Limb (tissue), 2 donors: ENCODE measurements around the gene GNMT.
"Not testable (repeated sequence)": the region's sequence is repeated elsewhere in the genome, so short reads cannot be mapped to it uniquely, and the experiment has no call there.

Experiments used
- DNase-seq, 2 donors: peaks; one replicate each; pipeline ENCODE4 v3.0.0-alpha.2; 2016; ENCODE audit errors: extremely low spot score in 2 of 2

GNMT gene

DNA sequence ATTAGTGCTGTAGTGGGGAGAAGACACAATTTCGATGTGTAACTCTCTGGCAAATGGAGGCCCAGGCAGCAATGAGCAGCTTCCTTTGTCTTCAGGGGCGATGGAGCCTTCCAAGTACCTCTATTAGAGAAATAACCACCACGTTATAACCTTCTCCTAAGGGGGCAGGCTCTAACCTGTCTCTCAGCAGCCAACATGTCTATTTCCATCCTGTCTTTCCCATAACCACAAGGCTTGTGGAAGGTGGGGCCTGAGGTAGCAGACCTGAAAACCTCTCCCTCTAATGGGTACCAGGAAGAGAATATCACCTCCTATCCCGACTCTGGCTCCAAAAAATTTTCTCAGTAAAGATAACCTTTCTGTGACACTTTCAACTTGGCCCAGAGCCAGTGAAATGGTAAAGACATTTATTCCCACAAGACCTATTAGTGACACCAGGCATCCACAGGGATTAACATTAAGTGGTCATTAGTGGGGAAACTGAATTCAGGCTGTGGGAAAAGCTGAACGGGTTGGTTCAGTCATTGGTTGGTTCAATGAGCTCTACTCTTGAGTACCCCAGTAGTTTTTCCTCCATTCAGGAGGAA is 14.5 kb downstream of the GNMT start:
- no peak for DNase-seq

DNA sequence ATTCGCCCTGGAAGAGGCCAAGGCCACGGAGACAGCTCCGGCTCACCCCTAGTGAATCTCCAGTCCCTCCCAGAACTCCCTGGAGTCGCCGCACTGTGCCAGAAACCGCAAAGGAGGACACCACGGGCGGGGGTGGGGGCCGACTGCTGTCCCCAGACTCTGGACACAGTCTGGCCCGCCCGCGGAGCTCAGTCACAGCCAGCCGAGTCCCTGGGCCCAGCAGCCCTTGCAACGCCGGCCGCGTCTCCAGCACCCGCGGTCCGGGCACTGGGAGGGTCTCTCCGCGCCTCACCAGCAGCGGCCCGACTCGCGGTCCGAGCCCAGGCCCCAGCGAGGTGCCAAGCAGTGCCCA is 17.9 kb downstream of the GNMT start:
- no peak for DNase-seq

DNA sequence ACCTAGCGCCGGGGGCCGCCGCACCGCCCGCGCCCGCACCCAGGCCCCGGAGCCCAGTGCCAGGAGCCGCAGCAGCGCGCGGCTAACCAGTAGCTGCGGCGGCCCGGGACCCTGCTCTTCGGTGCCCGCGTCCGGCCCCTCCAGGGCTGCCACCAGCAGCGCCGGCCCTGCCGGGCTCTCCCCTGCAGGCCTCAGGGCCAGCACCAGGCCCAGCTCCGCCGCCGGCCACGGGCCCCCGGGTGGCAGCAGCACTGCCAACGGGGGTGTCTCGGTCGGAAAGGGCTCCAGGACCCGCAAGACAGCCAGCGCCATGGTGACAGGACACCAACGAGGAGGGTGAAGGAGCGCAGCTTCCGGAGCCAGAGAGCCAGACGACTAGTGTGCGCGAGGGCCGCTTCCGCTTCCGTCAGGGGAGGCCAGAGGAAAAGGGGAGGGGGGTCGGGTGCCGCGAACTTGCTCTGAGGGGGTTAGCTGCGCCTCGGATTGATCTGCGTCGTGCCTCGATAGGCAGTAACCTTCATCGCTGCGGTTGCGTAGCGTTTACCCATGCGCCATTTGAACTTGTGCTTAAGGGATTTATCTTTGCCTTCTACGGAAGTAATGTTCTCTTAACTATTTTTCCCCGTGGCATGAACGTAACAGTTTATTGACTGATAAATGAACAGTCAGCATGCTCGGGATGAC is 18.4 kb downstream of the GNMT start, which contains the start of gene PEX6:
Gene PEX6, minus strand, starts transcription at position 343 of the 684 bp plus-strand sequence. Its CDS starts 31 bp downstream, at position 312.
- peak; percentile 88 to 91 for DNase-seq

DNA sequence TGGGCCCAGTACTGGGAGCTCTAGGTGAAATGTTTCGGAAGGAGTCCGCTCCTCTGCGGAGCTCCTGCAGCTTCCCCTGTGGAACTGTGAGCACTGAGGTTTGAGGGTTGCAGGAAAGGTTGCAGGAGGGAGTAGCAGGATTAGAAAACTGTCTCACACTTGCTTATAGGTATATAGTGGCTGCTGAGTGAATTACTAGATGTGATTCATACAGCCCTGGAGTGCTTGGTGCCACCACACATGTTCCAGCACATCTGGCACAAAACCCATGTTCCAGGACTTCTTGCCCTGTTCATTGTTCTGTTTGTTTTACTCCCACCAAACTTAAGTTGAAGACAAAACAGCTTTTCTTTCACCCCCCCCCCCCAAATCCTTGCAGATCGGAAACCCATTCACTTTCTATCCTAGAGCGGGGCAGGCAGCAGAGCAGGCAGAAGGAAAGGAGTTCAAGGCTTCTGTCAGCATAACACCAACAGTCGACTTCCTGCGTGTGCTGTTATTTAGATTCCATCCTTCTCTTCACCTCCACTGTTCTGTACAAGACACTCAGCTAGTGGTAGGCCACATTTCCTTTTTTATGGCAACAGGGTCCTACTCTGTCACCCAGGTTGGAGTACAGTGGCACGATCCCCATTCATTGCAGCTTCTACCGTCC is 19.1 kb downstream of the GNMT start:
- DNase-seq = no peak

DNA sequence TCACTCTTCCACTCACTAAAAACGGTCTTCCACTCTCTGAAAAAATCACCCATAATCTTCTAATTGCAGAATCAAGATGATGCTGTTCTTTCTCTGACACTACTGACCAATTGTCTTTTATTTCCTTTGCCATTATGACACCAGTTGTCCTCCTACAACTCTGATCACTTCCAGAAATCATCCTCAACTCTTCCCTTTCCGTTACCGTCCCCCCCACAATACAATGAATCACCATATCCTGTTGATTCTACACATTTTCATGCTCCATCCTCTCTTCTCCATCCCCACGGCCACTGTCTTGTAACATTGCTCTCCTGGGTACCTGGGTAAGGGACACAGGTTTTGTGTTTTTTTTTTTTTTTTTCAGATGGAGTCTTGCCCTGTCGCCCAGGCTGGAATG is 21.3 kb downstream of the GNMT start:
- DNase-seq = no peak

DNA sequence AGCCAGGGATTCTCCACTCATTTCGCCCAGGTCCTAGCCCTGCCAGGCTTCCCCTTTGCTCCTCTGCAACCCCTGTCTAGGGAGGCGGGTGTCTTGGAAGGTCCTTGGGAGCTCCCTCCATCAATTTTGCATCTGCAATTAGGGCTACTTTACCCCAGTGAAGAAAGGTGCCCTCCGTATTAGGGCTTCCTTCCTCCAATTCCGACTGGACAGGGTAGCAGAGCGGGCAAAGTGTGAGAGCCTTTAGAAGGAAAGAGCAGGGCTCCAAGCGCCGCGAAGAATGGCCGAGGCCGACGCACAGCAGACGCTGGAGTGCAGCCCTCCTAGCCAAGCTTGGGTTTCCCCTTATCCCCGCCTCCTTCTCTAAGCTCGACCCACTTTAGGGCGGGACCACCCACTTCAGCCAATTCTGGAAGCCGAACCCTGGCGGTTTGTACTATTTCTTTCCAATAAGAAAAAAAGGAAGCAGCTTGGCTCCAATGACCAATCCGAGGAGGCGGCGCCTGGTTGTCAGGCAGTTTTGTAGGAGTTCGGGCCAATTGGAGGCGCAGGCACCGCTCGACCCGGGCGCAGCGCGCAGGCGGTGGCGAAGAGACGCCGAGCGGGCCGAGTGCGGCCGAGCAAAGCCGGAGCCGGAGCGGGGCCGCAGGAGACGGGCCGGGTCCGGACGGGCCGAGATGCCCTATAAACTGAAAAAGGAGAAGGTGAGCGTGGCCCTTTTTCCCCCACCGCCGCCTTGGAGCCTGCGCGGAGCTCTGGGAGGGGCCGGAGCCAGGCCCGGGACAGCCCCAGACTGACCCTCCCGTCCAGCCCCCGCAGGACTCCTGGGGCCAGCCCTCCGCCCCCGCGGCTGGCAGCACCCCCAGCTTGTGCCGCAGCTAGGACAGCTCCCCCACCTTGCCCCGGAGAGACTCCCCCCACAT is 23.7 kb downstream of the GNMT start, which contains the start of gene PPP2R5D:
Gene PPP2R5D, plus strand, starts transcription at position 570 of the 923 bp plus-strand sequence. Its CDS starts 108 bp downstream, at position 678.
- DNase-seq = peak; percentile 95 to 99

DNA sequence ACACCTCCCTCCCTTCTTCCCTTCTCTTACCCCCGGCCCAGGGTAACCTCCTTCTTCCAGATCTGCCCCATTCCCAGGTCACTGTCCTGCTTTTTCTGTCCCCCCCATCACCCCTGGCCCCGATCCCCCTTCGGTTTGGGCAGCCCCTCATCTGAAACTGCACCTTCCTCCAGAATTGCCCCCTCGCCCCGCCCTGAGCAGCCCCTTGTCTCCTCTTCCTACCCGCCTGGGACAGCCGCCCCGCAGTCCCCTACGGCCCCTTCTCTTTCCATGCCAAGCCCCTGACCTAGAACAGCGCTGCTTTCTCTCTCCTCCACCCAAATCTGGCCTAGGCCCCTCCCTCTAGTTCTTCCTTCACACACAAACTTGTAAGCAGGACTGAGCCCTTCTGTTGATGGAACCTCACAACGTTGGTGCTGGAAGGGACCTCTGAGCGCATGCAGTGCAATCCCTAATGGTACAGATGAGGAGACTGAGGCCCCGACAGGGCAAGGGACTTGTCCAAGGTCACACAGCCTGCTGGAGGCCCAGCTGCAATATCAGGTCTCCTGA is 24.4 kb downstream of the GNMT start:
- peak in 1 of 2 donors; percentile 43 for DNase-seq

DNA sequence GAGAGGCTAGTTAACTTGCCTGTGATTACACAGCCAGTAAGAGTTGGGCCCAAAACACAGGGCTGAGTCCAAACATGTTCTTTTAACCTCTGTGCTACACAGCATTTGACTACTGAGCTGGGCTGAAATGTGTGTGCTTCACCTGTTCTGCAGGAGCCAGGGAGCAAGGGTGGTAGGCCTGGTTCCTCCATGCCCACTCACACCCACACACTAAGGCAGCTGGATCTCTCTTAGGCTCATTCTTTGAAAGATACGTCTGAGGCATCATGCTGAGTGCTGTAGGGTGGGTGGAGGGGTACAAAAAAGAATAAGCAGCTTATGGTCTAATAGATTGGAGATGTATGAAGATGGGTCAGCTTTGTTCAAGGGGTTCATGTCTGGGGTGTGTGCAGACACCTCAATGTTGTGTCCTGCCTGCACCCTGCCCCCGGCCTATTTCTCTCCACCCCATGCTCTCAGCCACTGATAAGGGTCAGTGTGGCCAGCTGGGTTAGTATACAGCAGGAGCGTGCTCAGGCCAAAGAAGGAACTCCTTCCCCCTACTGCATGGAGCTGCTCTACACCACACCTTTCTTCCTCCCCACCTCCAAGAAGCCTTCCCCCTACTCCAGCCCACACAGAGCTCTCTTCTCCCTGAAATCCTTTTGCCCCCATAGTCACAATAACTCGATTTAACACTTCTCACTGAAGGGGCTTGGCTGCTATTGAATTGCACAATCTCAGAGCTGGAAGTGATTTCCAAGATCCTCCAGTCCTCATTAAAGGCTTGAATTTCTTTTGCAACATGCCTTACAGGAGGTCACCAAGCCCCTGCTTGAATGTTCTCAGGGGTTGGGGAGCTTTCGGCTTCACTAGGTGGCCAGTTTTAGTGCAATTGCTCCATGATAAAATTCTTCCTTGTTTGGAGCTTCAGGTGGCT is 27.2 kb downstream of the GNMT start:
- DNase-seq = no peak

DNA sequence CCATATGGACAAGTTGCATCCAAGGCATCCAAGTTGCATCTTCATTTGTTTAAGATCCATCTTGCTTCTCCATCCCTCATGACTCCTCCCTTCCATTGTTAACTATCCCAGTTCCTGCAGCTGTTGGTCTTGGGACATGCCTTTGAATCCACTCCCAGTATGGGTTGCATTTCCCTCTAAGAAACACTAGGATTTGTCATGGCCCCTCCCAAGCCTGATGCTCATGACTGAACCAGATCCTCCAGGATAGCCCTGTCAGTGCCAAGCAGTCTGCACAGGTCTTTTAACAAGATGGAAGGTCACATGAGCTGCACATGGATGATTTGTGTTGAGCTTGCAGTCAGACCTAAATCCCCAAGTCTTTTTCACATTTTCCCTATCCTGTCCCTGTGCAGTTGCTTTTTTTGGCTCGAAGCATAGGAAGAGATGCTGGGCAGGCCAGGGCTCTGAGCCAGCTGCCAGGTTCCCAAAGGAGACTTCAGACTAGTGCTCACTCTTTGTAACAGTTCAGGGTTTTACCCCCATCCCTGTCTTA is 28.0 kb downstream of the GNMT start:
- DNase-seq = no peak

DNA sequence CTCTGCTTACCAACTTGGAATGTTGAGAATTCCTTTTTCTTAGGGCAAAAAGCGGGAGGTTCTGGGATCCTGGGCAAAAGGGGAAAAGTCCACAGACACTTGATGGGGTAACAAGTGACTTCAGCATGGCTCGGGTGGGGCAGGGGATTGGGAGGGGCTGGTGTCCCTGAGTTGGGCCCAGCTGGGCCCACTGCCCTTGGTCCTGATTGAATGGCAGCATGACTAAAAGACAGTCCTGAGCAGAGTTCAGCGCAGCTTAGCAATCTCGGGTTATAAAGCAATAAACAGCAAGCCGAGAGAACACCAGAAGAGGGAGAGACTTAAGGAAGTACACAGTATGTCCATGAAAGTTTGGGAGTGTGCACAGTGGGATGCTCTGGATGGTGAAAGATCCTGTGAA is 29.4 kb downstream of the GNMT start:
- no peak for DNase-seq

DNA sequence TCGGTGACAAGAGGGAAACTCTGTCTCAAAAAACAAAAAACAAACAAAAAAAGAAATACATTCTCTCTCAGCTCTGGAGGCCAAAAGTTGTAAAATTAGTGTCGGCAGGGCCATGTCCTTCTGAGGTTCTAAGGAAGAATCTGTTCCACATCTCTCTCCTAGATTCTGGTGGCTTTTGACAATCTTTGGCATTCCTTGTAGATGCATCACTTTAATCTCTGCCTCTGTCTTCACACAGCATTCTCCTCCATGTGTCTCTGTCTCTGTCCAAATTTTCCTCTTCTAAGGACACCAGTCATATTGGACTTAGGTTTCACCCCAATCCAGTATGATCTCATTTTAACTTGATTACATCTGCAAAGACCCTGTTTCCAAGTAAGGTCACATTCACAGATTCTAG is 32.9 kb downstream of the GNMT start:
- DNase-seq = no peak

DNA sequence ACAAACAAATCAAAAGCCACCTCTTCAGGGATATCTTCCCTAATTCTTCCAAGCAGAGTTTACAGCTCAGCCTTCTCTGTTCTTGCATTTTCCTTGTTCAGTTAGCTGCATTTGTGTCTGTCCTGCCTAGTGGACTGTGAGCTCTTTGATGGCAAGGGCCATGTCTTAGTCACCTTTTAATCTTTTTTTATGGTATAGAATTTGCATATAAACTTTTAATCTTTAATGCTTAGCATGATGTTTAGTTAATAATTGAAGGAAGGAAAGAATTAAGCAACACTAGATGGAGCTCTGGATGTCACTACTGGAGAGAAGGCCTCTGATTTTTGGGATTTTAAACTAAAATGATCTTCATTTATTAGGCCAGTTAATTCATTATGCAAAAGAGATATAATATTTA is 36.0 kb downstream of the GNMT start:
- no peak for DNase-seq

DNA sequence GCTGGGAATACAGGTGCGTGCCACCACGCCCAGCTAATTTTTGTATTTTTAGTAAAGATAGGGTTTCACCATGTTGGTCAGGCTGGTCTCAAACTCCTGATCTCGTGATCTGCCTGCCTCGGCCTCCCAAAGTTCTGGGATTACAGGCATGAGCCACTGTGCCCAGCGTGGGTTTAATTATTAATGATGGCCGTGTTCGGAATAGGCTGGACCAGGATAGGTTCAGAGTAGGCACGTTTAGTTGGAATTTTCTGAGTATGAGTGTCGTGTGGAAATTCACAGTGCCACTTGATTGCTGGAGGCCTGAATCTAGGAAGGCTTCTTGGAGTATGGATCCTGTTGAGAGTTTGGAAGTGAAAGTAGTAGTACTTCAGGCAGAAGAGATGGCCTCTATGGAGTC is 37.7 kb downstream of the GNMT start:
- not testable (repeated sequence) for DNase-seq

DNA sequence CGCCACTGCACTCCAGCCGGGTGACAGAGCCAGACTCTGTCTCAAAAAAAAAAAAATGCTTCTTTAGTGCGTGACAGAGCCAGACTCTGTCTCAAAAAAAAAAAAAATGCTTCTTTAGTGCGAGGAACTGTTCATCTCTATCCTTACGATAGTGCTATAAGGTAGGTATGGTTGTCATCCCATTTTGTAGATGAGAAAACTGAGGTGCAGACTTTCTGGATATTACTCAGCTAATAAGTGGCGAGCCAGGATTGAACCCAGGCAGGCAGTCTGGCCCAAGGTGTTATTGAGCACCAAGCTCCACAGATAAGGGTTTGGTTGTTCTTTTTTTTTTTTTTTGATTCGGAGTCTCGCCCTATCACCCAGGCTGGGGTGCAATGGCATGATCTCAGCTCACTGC is 41.3 kb downstream of the GNMT start:
- DNase-seq = no peak

DNA sequence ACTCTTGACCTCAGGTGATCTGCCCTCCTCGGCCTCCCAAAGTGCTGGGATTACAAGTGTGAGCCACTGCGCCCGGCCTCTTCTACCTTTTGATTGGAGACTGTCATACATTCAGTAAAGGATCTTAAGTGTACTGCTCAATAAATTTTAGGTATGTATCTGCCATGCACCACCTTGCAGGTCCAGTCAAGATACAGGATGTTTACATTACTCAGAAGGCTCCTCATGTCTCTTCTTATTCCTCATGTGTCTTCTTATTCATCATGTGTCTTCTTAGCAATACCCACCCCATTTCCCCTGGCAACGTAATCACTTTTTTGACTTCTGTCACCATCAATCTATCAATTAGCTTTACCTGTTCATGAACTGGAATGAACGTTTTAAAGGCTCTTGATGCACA is 45.3 kb downstream of the GNMT start:
- no peak for DNase-seq

DNA sequence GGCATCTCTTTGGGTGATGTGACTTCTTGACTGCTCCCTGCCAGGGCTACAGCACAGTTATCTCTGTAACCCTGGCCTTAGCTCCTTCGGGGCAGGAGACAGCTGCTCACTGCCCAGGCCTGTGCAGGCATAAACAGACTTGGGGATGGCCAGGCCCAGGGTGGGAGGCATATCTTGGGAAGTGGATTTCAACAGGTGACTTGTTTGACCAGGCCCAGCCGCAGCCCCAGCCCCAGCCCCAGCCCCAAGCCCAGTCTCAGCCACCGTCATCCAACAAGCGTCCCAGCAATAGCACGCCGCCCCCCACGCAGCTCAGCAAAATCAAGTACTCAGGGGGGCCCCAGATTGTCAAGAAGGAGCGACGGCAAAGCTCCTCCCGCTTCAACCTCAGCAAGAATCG is 45.7 kb downstream of the GNMT start:
- no peak for DNase-seq

DNA sequence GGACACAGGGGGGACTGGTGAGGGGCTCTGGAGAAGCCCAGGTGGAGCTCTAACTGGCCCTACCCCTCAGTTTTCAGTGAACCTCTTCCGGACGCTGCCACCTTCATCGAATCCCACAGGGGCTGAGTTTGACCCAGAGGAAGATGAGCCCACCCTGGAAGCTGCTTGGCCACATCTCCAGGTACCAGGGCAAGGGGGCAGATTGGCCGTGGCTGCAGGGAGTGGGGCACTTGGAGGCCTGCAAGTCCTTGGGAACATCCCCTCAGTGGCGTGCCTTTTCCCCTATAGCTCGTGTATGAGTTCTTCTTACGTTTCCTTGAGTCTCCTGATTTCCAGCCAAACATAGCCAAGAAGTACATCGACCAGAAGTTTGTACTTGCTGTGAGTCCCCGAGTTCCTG is 46.6 kb downstream of the GNMT start:
- no peak for DNase-seq

DNA sequence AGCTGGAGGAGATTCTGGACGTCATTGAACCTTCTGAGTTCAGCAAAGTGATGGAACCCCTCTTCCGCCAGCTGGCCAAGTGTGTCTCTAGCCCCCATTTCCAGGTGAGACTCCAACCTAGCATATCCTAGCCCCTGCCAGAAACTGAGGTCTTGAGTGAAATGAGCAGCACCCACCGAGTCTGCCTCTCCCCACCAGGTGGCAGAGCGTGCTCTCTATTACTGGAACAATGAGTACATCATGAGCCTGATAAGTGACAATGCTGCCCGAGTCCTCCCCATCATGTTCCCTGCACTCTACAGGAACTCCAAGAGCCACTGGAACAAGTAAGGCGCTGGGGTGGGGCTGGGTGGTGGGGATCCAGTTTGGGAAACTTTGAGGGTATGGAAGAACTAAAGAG is 48.6 kb downstream of the GNMT start:
- DNase-seq = peak in 1 of 2 donors; percentile 62

DNA sequence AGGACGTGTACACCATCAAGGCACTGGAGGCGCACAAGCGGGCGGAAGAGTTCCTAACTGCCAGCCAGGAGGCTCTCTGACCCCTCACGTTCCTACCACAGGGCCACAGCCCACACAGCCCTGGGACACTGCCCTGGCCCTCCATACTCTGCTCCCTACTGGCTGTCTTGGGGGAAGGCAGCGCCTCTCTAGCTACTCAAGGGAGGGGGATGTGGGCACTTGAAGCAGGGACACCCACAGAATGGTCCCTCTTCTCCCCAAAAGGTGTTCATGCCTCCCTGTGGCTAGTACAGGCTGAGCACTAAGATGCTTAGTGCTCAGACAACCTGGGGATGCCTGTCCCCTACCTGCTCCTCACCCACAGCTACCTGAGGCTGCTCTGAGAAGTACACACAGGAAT is 50.7 kb downstream of the GNMT start:
- DNase-seq = no peak

DNA sequence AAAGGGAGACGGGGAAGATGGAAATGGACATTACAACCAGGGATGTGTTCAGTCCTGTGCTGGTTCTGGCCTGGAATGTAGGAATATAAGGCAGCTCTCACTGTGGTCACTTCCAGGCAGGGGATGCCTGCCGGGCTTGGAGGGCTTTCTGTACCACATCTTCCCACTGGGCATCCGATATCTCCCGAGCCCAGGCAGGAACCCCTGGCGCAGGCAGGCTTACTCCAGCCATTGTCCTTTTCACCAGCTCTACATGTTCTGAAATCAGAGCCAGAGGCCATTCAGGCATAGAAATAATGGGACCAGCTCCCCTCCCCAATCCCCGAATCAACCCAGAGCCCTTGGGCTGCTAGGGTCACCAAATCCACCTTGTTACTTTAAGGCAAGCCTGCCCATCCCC is 51.8 kb downstream of the GNMT start:
- DNase-seq = no peak
